MCF 10A (cell line): ENCODE data around the gene CLMP. TPM values are rescaled to one million over a fixed set of nuclear protein-coding genes. Genes with fewer than 3 reads are reported as not detected.

Experiments
- BruUV-seq: library from RNA; stranded (reverse); fragments of 400-500 nt; replicated peaks from 2 replicates; lab custom pipeline; 2021; lab: Mats Ljungman, UMichigan
- CTCF ChIA-PET: fragments of 300-600 bp; sonication (Branson Sonifier 250); formaldehyde crosslinking; extraction: SDS; loops from one replicate; lab custom pipeline; 2021; ENCODE audit warnings: antibody characterized with exemption, inconsistent platforms; lab: Yijun Ruan, JAX
- POLR2A ChIA-PET: fragments of 300-600, 350-650 bp; sonication (Branson Sonifier 250); formaldehyde crosslinking; extraction: SDS; loops from one replicate; lab custom pipeline; 2020; ENCODE audit warnings: antibody characterized with exemption, inconsistent platforms; lab: Yijun Ruan, JAX
- DNase-seq: peaks from one replicate; pipeline ENCODE4 v3.0.0-alpha.2; 2018; ENCODE audit not compliant: unreplicated experiment
- H3K27ac Mint-ChIP-seq: one replicate; pipeline ENCODE4 v1.8.0; 2022; ENCODE audit warnings: mild to moderate bottlenecking, low read depth, mixed read lengths; ENCODE audit not compliant: unreplicated experiment
- H3K27me3 Mint-ChIP-seq: one replicate; pipeline ENCODE4 v1.8.0; 2022; ENCODE audit warnings: mixed read lengths; ENCODE audit not compliant: insufficient read depth, unreplicated experiment
- H3K36me3 Mint-ChIP-seq: one replicate; pipeline ENCODE4 v1.8.0; 2022; ENCODE audit warnings: mild to moderate bottlenecking, moderate library complexity, mixed read lengths; ENCODE audit not compliant: insufficient read depth, unreplicated experiment
- H3K4me1 Mint-ChIP-seq: one replicate; pipeline ENCODE4 v1.8.0; 2022; ENCODE audit warnings: mixed read lengths; ENCODE audit not compliant: insufficient read depth, unreplicated experiment
- H3K4me3 Mint-ChIP-seq: one replicate; pipeline ENCODE4 v1.8.0; 2022; ENCODE audit warnings: mild to moderate bottlenecking, moderate library complexity, mixed read lengths; ENCODE audit not compliant: unreplicated experiment
- H3K9me3 Mint-ChIP-seq: one replicate; pipeline ENCODE4 v1.8.0; 2022; ENCODE audit warnings: mixed read lengths; ENCODE audit not compliant: unreplicated experiment
- intact Hi-C: fragments of 100-400 bp; cut with micrococcal nuclease; formaldehyde crosslinking; loops from 2 replicates; pipeline ENCODE4 v1.14.1; 2022
- total RNA-seq: library from RNA; stranded (reverse); gene quantifications from 2 replicates; pipeline ENCODE4 v1.2.3, GENCODE V29; 2022
- TF ChIP-seq, protein P1 (sequence below): fragments of 200-600 bp; IDR thresholded peaks from one replicate; pipeline ENCODE4 v1.8.0; 2022; ENCODE audit warnings: antibody characterized with exemption, mild to moderate bottlenecking; ENCODE audit not compliant: unreplicated experiment

The CLMP gene
- total RNA-seq, 1 experiment from 2014 or later: 86.1 TPM

DNA sequence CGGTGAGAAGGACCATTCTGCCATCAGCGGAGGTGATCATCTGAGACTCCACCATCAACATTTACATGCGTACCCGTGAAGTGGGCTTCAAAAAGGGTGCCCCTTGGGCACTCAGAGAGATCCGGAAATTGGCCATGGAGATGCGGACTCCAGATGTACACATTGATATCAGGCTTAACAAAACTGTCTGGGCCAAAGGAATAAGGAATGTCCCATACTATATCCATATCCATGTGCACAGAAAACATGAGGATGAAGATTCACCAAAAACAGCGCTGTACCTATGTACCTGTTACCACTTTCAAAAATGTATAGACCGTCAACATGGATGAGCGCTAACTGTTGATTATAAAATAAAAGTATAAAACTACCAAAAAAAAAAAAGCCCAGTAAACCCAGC, 143.9 kb downstream of the CLMP start:
- ChIA-PET POLR2A (interaction anchor here (0.7 kb wide), 1 partner anchor 288 kb away, joined by 3 read pairs; no protein-coding TSS in a partner anchor), CTCF (interaction anchor here (0.6 kb wide), 1 partner anchor 193 kb away, joined by 3 read pairs; no protein-coding TSS in a partner anchor)
- no peak overlapping the region for H3K27ac Mint-ChIP-seq
- TF ChIP-seq, protein P1, sequence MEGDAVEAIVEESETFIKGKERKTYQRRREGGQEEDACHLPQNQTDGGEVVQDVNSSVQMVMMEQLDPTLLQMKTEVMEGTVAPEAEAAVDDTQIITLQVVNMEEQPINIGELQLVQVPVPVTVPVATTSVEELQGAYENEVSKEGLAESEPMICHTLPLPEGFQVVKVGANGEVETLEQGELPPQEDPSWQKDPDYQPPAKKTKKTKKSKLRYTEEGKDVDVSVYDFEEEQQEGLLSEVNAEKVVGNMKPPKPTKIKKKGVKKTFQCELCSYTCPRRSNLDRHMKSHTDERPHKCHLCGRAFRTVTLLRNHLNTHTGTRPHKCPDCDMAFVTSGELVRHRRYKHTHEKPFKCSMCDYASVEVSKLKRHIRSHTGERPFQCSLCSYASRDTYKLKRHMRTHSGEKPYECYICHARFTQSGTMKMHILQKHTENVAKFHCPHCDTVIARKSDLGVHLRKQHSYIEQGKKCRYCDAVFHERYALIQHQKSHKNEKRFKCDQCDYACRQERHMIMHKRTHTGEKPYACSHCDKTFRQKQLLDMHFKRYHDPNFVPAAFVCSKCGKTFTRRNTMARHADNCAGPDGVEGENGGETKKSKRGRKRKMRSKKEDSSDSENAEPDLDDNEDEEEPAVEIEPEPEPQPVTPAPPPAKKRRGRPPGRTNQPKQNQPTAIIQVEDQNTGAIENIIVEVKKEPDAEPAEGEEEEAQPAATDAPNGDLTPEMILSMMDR: no peak
- intact Hi-C loops: no loop called here
- BruUV-seq: no TSS peak
- peaks cover 24% of the 10 kb centered on the region for H3K36me3 Mint-ChIP-seq
- H3K9me3 Mint-ChIP-seq: no peaks in the 10 kb centered on the region
- H3K27me3 Mint-ChIP-seq: no peaks in the 10 kb centered on the region
- H3K4me1 Mint-ChIP-seq: peaks cover 11% of the 10 kb centered on the region
- DNase-seq: no peak
- no peak overlapping the region for H3K4me3 Mint-ChIP-seq

GRCh38 chr11:123047947-123048293, 147.1 kb downstream of the CLMP start:
- no peak overlapping the region for H3K4me3 Mint-ChIP-seq
- H3K4me1 Mint-ChIP-seq: peaks cover 5% of the 10 kb centered on the region
- no peaks in the 10 kb centered on the region for H3K9me3 Mint-ChIP-seq
- DNase-seq: no peak
- H3K27ac Mint-ChIP-seq: no peak overlapping the region
- CTCF ChIA-PET: interaction anchor here (0.6 to 3.7 kb wide), 5 partner anchors 9 to 251 kb away, joined by 3 to 20 read pairs (median 4); no protein-coding TSS in a partner anchor
- POLR2A ChIA-PET: interaction anchor here (0.6 to 2.4 kb wide), 3 partner anchors 12 to 177 kb away, joined by 3 to 8 read pairs (median 5); partner anchors contain the start of gene HSPA8
- TF ChIP-seq, protein P1: no peak
- H3K27me3 Mint-ChIP-seq: no peaks in the 10 kb centered on the region
- H3K36me3 Mint-ChIP-seq: no peaks in the 10 kb centered on the region
- intact Hi-C loops: no loop called here
- no TSS peak for BruUV-seq

- no peak for DNase-seq
- no peaks in the 10 kb centered on the region for H3K27me3 Mint-ChIP-seq
- intact Hi-C loops: no loop called here
- H3K4me1 Mint-ChIP-seq: peaks cover 5% of the 10 kb centered on the region
- no peaks in the 10 kb centered on the region for H3K9me3 Mint-ChIP-seq
- no peak overlapping the region for H3K4me3 Mint-ChIP-seq
- ChIA-PET CTCF (interaction anchor here (0.6 to 3.7 kb wide), 5 partner anchors 8 to 183 kb away, joined by 3 to 20 read pairs (median 4); no protein-coding TSS in a partner anchor), POLR2A (interaction anchor here (0.6 to 2.4 kb wide), 3 partner anchors 13 to 176 kb away, joined by 3 to 8 read pairs (median 6); no protein-coding TSS in a partner anchor)
- TF ChIP-seq, protein P1: no peak
- H3K27ac Mint-ChIP-seq: no peak overlapping the region
- H3K36me3 Mint-ChIP-seq: no peaks in the 10 kb centered on the region
- no TSS peak for BruUV-seq
Measured at GRCh38 chr11:123047266-123047946, 147.6 kb downstream of the CLMP start.

DNA sequence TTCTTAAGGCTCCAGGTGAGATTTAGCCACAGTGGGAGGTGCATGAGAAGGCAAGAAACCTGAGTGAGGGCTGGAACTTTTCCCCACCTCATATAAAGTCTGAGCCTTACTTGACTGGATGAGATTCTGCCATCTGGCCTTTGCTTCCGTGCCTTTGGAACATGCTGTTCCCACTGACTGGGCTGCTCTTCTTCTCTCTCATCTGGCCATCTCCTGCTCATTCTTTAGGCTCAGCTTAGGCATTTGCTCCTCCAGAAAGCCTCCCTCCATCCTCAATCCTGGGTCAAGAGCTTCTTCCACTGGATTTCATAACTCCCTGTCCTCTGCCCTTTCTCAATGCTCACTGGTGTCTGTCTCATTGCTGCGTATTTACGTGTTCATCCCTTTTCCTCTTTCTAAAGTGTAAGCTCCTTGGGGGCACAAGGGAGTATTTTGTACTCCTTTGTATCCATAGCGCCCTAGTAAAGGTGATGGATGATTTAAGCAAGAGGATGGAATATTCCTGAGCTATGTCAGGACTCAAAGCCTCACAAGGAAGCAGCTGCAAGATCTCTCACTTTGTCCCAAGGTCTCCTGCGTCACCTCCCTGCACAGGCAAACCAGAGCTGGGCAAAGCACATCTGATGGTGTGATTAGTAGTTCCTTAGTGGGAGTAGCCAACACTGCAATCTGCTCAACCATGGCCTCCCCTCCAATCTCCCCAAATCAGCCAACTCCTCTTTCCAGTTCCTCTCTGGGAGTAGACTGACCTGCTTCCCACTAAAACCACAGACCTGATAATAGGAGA, 148.4 kb downstream of the CLMP start:
- TF ChIP-seq, protein P1: no peak
- Mint-ChIP-seq H3K9me3 (no peaks in the 10 kb centered on the region), H3K4me3 (no peak overlapping the region), H3K36me3 (no peaks in the 10 kb centered on the region), H3K27me3 (no peaks in the 10 kb centered on the region), H3K27ac (no peak overlapping the region), H3K4me1 (peaks cover 5% of the 10 kb centered on the region)
- ChIA-PET CTCF (interaction anchor here (1.6 to 3.7 kb wide), 2 partner anchors 25 to 183 kb away, joined by 10 to 20 read pairs; no protein-coding TSS in a partner anchor), POLR2A (interaction anchor here (1.2 to 2.4 kb wide), 2 partner anchors 13 to 16 kb away, joined by 6 to 8 read pairs; no protein-coding TSS in a partner anchor)
- no TSS peak for BruUV-seq
- DNase-seq: no peak
- intact Hi-C loops: no loop called here
